Activated T-cell treated with anti-CD3 and anti-CD28 coated beads, Interleukin-2, amount 50 U/mL, for 48 hours (primary cell): ENCODE results near the gene ODR4.
A peak's percentile ranks its signal among the peaks of the same experiment; 100 is the strongest.
"Not testable (repeated sequence)": the region's sequence is repeated elsewhere in the genome, so short reads cannot be mapped to it uniquely, and the experiment has no call there.

Experiments
- DNase-seq, 2 experiments: peaks; one replicate each; pipeline ENCODE4 v3.0.0-alpha.2; 2020

The ODR4 gene

GRCh38 chr1:186375152-186375928 lies at the start of gene ODR4, which contains the start of gene TPR:
Gene ODR4, plus strand, starts transcription at chr1:186375838. Its CDS starts 3,948 bp downstream, at chr1:186379786.
Gene TPR, minus strand, starts transcription at chr1:186375253. Its CDS starts 225 bp downstream, at chr1:186375028.
- DNase-seq = peak; percentile 97

- DNase-seq = no peak
These were observed 49.6 kb upstream of the ODR4 start for GRCh38 chr1:186326009-186326408.

- DNase-seq = no peak
These were observed 48.3 kb upstream of the ODR4 start for GRCh38 chr1:186327331-186327730.

- no peak for DNase-seq
These were observed 44.9 kb upstream of the ODR4 start for GRCh38 chr1:186330758-186331157.

GRCh38 chr1:186337554-186337953 lies 38.1 kb upstream of the ODR4 start:
- DNase-seq = no peak

- no peak for DNase-seq
These were observed 34.9 kb upstream of the ODR4 start for GRCh38 chr1:186340772-186341171.

- not testable (repeated sequence) for DNase-seq
These were observed 27.6 kb upstream of the ODR4 start for GRCh38 chr1:186347837-186348691.

GRCh38 chr1:186374303-186375151 lies 1.1 kb upstream of the ODR4 start:
- peak; percentile 40 to 43 for DNase-seq

- no peak for DNase-seq
These were observed 286 bp downstream of the ODR4 start for GRCh38 chr1:186375929-186376319.

- no peak for DNase-seq
These were observed 11.2 kb downstream of the ODR4 start for GRCh38 chr1:186386725-186387383.

- no peak for DNase-seq
These were observed 15.3 kb downstream of the ODR4 start for GRCh38 chr1:186390925-186391324.

GRCh38 chr1:186391841-186392240 lies 16.2 kb downstream of the ODR4 start:
- no peak for DNase-seq

- not testable (repeated sequence) for DNase-seq
These were observed 17.1 kb downstream of the ODR4 start for GRCh38 chr1:186392711-186393110.

- not testable (repeated sequence) for DNase-seq
These were observed 25.8 kb downstream of the ODR4 start for GRCh38 chr1:186401446-186401845.

GRCh38 chr1:186403632-186404031 lies 28.0 kb downstream of the ODR4 start:
- DNase-seq = no peak

- DNase-seq = no peak
These were observed 28.9 kb downstream of the ODR4 start for GRCh38 chr1:186404454-186405051.

GRCh38 chr1:186409091-186409490 lies 33.5 kb downstream of the ODR4 start:
- DNase-seq = no peak

- DNase-seq = no peak
These were observed 37.7 kb downstream of the ODR4 start for GRCh38 chr1:186413319-186413718.

GRCh38 chr1:186418503-186418902 lies 42.9 kb downstream of the ODR4 start:
- no peak for DNase-seq

- DNase-seq = no peak
These were observed 44.7 kb downstream of the ODR4 start for GRCh38 chr1:186420311-186420710.

- DNase-seq = no peak
These were observed 45.3 kb downstream of the ODR4 start for GRCh38 chr1:186420923-186421322.

- DNase-seq = no peak
These were observed 45.8 kb downstream of the ODR4 start for GRCh38 chr1:186421446-186421845.
